Nephron (organoid): ENCODE data around the gene EIF1AD.
"Not testable (repeated sequence)": the region's sequence is repeated elsewhere in the genome, so short reads cannot be mapped to it uniquely, and the experiment has no call there.

ENCODE experiments used
- H3K27ac Mint-ChIP-seq, 3 experiments: 2 replicates each; pipeline ENCODE4 v1.8.0; 2020; ENCODE audit warnings: mixed read lengths in 3 of 3, mild to moderate bottlenecking in 2 of 3, moderate library complexity in 1 of 3
- H3K27me3 Mint-ChIP-seq: 2 replicates; pipeline ENCODE4 v1.8.0; 2021; ENCODE audit warnings: low read depth, mild to moderate bottlenecking, moderate library complexity, mixed read lengths
- H3K36me3 Mint-ChIP-seq: 2 replicates; pipeline ENCODE4 v1.8.0; 2020; ENCODE audit warnings: low read depth, mixed read lengths
- H3K4me1 Mint-ChIP-seq: 2 replicates; pipeline ENCODE4 v1.8.0; 2020; ENCODE audit warnings: mixed read lengths
- H3K4me3 Mint-ChIP-seq, 3 experiments: 2 replicates each; pipeline ENCODE4 v1.8.0; 2020; ENCODE audit warnings: mild to moderate bottlenecking in 3 of 3, mixed read lengths in 3 of 3, moderate library complexity in 2 of 3
- H3K9me3 Mint-ChIP-seq: 2 replicates; pipeline ENCODE4 v1.8.0; 2020; ENCODE audit warnings: mixed read lengths
- TF ChIP-seq, protein P1 (sequence below), 3 experiments: fragments of 200-600 bp; sonication (generic); IDR thresholded peaks; one replicate each; pipeline ENCODE4 v1.5.0; 2021; ENCODE audit warnings: antibody characterized with exemption in 3 of 3; ENCODE audit not compliant: unreplicated experiment in 3 of 3

EIF1AD gene

DNA sequence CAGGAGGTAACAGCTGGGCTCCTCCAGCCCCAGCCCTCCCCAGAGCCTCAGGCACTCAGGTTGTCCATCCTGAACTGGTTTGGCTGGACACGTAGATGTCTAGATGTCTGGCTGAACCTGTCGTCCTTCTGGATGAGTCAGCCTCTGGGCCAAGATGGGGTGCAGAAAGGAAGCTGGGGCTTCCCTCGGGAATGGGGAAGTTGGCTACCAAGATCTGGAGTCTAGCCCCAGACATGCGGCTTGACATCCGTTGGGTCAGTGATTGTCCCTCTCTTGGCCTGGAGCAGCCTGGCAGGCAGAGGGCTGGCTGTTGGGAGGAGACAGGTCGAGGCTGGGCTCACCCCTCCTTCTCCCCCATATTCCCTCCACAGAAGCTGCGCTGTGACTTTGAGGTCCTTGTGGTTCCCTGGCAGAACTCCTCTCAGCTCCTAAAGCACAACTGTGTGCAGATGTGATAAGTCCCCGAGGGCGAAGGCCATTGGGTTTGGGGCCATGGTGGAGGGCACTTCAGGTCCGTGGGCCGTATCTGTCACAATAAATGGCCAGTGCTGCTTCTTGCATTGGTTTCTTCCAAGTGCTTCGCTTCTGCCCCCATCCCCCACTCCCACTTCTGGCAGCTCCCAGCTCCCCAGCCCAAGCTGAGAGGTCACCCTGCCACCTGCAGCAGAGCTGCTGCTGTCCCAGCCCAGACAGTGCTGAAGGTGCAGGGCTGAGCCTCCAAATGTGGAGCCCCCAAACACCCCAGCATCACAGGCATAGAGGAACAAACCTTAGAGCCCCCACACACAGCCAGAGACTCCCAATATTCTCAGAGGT lies 11.2 kb upstream of the EIF1AD start:
- H3K4me3 Mint-ChIP-seq, result no peak overlapping the region
- no peaks in the 10 kb centered on the region for H3K9me3 Mint-ChIP-seq
- H3K27ac Mint-ChIP-seq, result no peak overlapping the region
- TF ChIP-seq, protein P1, sequence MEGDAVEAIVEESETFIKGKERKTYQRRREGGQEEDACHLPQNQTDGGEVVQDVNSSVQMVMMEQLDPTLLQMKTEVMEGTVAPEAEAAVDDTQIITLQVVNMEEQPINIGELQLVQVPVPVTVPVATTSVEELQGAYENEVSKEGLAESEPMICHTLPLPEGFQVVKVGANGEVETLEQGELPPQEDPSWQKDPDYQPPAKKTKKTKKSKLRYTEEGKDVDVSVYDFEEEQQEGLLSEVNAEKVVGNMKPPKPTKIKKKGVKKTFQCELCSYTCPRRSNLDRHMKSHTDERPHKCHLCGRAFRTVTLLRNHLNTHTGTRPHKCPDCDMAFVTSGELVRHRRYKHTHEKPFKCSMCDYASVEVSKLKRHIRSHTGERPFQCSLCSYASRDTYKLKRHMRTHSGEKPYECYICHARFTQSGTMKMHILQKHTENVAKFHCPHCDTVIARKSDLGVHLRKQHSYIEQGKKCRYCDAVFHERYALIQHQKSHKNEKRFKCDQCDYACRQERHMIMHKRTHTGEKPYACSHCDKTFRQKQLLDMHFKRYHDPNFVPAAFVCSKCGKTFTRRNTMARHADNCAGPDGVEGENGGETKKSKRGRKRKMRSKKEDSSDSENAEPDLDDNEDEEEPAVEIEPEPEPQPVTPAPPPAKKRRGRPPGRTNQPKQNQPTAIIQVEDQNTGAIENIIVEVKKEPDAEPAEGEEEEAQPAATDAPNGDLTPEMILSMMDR (IDR thresholded peaks at IDR 0.05; ENCODE audit: unreplicated experiment in 3 of 3), result no peak
- no peaks in the 10 kb centered on the region for H3K4me1 Mint-ChIP-seq
- no peaks in the 10 kb centered on the region for H3K36me3 Mint-ChIP-seq
- peaks cover 18% of the 10 kb centered on the region for H3K27me3 Mint-ChIP-seq

DNA sequence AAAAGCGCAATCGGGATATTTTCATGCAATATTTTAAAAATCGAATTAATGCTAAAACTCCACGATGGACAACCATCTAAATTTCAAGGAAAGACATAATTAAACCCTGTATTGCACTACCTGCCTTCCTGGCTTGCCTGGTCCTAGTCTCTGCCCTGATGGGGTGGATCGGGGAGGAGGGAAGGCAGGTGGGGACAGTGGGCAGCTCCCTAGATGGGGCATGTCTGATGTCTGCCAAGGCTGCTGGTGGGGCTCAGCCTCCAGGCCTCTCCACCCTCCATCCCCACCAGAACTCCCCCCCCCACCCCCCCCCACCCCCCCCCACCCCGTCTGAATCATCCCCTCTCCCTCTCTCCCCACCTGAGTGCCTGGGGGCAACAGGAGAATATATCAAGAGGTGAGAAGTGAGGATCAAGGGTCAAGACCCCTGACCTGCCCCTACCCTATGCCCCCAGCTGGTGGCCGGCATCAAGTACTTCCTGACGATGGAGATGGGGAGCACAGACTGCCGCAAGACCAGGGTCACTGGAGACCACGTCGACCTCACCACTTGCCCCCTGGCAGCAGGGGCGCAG lies 10.5 kb upstream of the EIF1AD start:
- H3K27ac Mint-ChIP-seq, result no peak overlapping the region
- H3K4me3 Mint-ChIP-seq, result no peak overlapping the region
- no peaks in the 10 kb centered on the region for H3K36me3 Mint-ChIP-seq
- no peaks in the 10 kb centered on the region for H3K9me3 Mint-ChIP-seq
- TF ChIP-seq, protein P1 (IDR thresholded peaks at IDR 0.05; ENCODE audit: unreplicated experiment in 3 of 3), result no peak
- peaks cover 18% of the 10 kb centered on the region for H3K27me3 Mint-ChIP-seq
- no peaks in the 10 kb centered on the region for H3K4me1 Mint-ChIP-seq

DNA sequence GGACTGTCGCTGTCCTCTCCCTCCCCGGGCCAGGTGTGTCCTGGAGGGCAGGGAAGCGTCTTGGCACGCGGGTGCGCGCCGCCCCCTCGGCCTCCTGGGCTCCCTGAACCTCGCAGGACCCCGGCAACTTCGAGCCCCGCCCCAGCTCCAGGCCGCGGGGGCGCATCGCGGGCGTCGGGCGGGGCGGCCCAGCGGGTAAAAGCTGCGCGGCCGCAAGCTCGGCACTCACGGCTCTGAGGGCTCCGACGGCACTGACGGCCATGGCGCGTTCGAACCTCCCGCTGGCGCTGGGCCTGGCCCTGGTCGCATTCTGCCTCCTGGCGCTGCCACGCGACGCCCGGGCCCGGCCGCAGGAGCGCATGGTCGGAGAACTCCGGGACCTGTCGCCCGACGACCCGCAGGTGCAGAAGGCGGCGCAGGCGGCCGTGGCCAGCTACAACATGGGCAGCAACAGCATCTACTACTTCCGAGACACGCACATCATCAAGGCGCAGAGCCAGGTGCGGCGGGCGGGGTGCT lies 9.9 kb upstream of the EIF1AD start, which contains the start of gene CST6:
TSS of gene CST6 (plus strand) at position 224 of the 519 bp plus-strand sequence. CDS start at position 261, 37 bp downstream.
- no peak within 1 kb of the TSS for H3K4me3 Mint-ChIP-seq
- H3K36me3 Mint-ChIP-seq, result no peaks in the 10 kb centered on the region
- no peak within 1 kb of the TSS for H3K27ac Mint-ChIP-seq
- H3K9me3 Mint-ChIP-seq, result no peaks in the 10 kb centered on the region
- TF ChIP-seq, protein P1 (IDR thresholded peaks at IDR 0.05; ENCODE audit: unreplicated experiment in 3 of 3), result no peak
- no peaks in the 10 kb centered on the region for H3K4me1 Mint-ChIP-seq
- H3K27me3 Mint-ChIP-seq, result peaks cover 18% of the 10 kb centered on the region

DNA sequence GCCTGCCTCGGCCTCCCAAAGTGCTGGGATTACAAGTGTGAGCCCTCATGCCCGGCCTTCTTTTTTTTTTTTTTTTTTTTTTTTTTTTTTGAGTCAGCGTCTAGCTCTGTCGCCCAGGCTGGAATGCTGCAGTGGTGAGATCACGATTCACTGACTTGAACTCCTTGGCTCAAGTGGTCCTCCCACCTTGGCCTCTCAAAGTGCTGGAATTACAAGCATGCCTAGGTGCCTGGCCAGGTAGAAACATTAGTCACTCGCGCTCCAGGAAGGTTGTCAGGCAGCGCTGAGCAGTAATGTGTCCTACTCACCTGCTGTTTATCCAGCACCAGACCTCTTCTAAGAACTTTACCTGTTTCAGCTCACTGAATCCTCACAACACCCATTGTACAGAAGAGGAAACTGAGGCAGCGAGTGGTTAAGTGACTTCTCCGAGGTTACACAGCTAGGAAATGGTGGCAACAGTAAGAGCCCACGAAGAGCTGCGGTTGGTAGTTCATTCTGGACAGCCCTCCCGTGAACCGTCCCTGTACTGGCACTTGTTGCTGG lies 9.4 kb upstream of the EIF1AD start:
- no peaks in the 10 kb centered on the region for H3K4me1 Mint-ChIP-seq
- no peaks in the 10 kb centered on the region for H3K9me3 Mint-ChIP-seq
- no peak overlapping the region for H3K4me3 Mint-ChIP-seq
- peaks cover 18% of the 10 kb centered on the region for H3K27me3 Mint-ChIP-seq
- TF ChIP-seq, protein P1 (IDR thresholded peaks at IDR 0.05; ENCODE audit: unreplicated experiment in 3 of 3), result no peak
- no peaks in the 10 kb centered on the region for H3K36me3 Mint-ChIP-seq
- H3K27ac Mint-ChIP-seq, result no peak overlapping the region

DNA sequence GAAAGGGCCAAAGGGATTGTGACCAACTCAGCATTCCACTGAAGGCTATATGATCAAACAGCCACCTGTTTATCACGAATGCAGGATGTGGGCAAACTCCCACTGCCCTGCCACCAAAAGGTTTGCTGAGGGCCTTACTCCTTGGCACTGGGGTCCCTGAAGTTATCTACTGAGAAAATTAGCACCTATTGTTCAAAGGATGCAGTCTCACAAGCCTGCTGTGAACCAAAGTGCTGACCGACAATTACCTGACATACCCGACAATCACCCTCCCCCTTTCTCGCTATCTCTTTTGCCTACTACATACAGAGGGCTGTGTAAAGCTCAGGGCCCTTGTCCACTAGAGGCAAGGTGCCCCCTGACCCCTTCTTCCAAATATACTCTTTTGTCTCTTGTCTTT lies 8.1 kb upstream of the EIF1AD start:
- H3K27ac Mint-ChIP-seq, H3K4me3 Mint-ChIP-seq, H3K4me1 Mint-ChIP-seq, H3K36me3 Mint-ChIP-seq, H3K9me3 Mint-ChIP-seq: not testable (repeated sequence)
- peaks cover 18% of the 10 kb centered on the region for H3K27me3 Mint-ChIP-seq

DNA sequence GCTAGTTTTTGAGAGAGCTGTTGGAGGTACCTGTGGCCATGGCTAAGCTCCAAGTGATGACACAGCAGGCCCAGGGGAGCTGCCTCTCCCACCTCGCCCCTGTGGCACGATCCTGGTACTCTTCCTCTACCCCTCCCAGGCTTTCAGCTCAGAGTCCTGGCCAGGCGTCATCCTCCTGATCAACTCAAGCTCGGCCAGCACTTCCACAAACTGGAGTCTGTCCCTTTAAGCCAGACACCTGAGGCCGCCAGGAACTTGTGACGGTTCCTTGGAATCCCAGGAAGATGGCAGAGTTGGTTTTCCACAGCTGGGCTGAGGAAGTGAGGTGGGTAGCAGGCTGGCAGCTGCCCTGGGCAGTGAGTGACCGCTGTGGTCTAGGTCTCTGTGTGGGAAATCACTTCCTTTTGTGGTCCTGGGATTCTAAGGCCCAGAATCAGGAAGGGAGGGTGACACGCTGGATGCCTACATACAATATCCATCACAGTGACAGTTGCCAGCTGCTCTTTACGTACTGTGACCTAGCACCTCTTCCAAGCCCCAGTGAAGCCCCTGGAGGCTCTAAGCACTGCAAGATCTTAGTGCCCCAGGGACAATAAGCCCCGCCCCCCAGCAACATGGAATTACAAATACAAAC lies 6.6 kb upstream of the EIF1AD start:
- H3K27me3 Mint-ChIP-seq, result peaks cover 18% of the 10 kb centered on the region
- H3K4me3 Mint-ChIP-seq, result no peak overlapping the region
- H3K27ac Mint-ChIP-seq, result peak overlapping the region in 1 of 3 experiments; percentile 42
- no peaks in the 10 kb centered on the region for H3K9me3 Mint-ChIP-seq
- TF ChIP-seq, protein P1 (IDR thresholded peaks at IDR 0.05; ENCODE audit: unreplicated experiment in 3 of 3), result no peak
- peaks cover 12% of the 10 kb centered on the region for H3K36me3 Mint-ChIP-seq
- H3K4me1 Mint-ChIP-seq, result no peaks in the 10 kb centered on the region
